Chondrocyte (in vitro differentiated cells): ENCODE data around the gene ZNF474. TPM values are rescaled to one million over a fixed set of nuclear protein-coding genes. Genes with fewer than 3 reads are reported as not detected.

ENCODE experiments used
- DNase-seq: peaks from one replicate; pipeline ENCODE4 v3.0.0; 2021; ENCODE audit warnings: mixed read lengths, low spot score
- H3K27ac Mint-ChIP-seq: one replicate; pipeline ENCODE4 v1.8.0; 2021; ENCODE audit warnings: mild to moderate bottlenecking, moderate library complexity, mixed read lengths; ENCODE audit not compliant: unreplicated experiment
- H3K27me3 Mint-ChIP-seq: 2 replicates; pipeline ENCODE4 v1.8.0; 2021; ENCODE audit warnings: low read depth, mixed read lengths
- H3K36me3 Mint-ChIP-seq: 2 replicates; pipeline ENCODE4 v1.8.0; 2021; ENCODE audit warnings: low read depth, mixed read lengths
- H3K4me1 Mint-ChIP-seq: 2 replicates; pipeline ENCODE4 v1.8.0; 2021; ENCODE audit warnings: low read depth, mild to moderate bottlenecking, mixed read lengths
- H3K4me3 Mint-ChIP-seq: one replicate; pipeline ENCODE4 v1.8.0; 2021; ENCODE audit warnings: mild to moderate bottlenecking, moderate library complexity, mixed read lengths; ENCODE audit not compliant: unreplicated experiment
- H3K9me3 Mint-ChIP-seq: 2 replicates; pipeline ENCODE4 v1.8.0; 2021; ENCODE audit warnings: low read depth, mixed read lengths
- total RNA-seq: library from RNA; stranded (reverse); gene quantifications from 3 replicates; pipeline ENCODE4 v1.2.1, GENCODE V29; 2021
- TF ChIP-seq, protein P1 (sequence below): fragments of 200-600 bp; sonication (generic); IDR thresholded peaks from 2 replicates; pipeline ENCODE4 v1.5.0; 2021; ENCODE audit warnings: antibody characterized with exemption, mild to moderate bottlenecking, moderate library complexity

The ZNF474 gene
- total RNA-seq, 1 donor from 2014 or later: 0.25 TPM

- no peaks in the 10 kb centered on the region for H3K27me3 Mint-ChIP-seq
- DNase-seq: no peak
- no peak overlapping the region for H3K27ac Mint-ChIP-seq
- H3K9me3 Mint-ChIP-seq: peaks cover 5% of the 10 kb centered on the region
- H3K4me3 Mint-ChIP-seq: no peak overlapping the region
- TF ChIP-seq, protein P1, sequence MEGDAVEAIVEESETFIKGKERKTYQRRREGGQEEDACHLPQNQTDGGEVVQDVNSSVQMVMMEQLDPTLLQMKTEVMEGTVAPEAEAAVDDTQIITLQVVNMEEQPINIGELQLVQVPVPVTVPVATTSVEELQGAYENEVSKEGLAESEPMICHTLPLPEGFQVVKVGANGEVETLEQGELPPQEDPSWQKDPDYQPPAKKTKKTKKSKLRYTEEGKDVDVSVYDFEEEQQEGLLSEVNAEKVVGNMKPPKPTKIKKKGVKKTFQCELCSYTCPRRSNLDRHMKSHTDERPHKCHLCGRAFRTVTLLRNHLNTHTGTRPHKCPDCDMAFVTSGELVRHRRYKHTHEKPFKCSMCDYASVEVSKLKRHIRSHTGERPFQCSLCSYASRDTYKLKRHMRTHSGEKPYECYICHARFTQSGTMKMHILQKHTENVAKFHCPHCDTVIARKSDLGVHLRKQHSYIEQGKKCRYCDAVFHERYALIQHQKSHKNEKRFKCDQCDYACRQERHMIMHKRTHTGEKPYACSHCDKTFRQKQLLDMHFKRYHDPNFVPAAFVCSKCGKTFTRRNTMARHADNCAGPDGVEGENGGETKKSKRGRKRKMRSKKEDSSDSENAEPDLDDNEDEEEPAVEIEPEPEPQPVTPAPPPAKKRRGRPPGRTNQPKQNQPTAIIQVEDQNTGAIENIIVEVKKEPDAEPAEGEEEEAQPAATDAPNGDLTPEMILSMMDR: no peak
- H3K4me1 Mint-ChIP-seq: peaks cover 21% of the 10 kb centered on the region
- H3K36me3 Mint-ChIP-seq: peaks cover 3% of the 10 kb centered on the region
Measured at GRCh38 chr5:122175091-122175490, 45.7 kb downstream of the ZNF474 start.

DNA sequence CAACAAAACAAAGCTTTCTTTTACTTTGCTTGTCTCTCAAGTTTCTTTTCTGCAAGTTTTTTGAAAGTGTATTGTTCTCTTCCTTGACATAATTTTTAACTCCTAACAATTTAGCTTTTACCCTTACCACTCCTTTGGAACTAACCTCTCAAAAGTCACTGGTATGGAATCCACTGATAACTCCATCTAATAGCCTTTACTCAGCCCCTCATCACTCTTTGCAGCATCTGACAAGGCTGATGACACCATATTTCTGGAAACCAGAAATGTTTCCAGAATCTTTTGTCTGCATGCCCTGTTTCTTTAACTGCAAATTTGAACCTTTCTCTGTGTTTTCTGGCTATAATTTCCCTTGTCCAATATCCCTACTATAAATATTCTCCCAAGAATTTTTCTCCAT is 46.5 kb downstream of the ZNF474 start:
- Mint-ChIP-seq H3K27ac (no peak overlapping the region), H3K9me3 (peaks cover 5% of the 10 kb centered on the region), H3K4me1 (peaks cover 21% of the 10 kb centered on the region), H3K36me3 (peaks cover 3% of the 10 kb centered on the region), H3K27me3 (no peaks in the 10 kb centered on the region), H3K4me3 (no peak overlapping the region)
- TF ChIP-seq, protein P1: no peak
- no peak for DNase-seq

DNA sequence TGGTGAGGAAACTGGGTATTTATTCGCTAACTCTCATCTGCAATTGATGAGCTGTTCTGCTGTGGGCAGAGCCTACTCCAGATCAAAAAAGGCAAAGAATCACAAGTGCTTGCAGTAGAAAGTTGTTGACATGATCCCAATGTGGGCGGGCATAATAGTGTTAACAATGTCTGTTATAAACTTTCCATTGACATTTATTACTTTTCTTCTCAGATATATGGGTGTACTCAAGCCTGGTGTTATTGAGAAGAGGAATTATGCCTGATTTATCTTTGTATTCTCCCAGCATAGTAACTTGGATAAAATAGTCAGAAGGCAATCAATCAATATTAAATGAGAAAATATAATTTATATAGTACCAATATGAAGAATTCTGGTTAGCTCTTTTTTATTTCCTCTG is 47.8 kb downstream of the ZNF474 start:
- peaks cover 5% of the 10 kb centered on the region for H3K9me3 Mint-ChIP-seq
- no peaks in the 10 kb centered on the region for H3K27me3 Mint-ChIP-seq
- H3K4me3 Mint-ChIP-seq: no peak overlapping the region
- H3K27ac Mint-ChIP-seq: no peak overlapping the region
- no peak for DNase-seq
- peaks cover 34% of the 10 kb centered on the region for H3K4me1 Mint-ChIP-seq
- H3K36me3 Mint-ChIP-seq: peaks cover 3% of the 10 kb centered on the region
- TF ChIP-seq, protein P1: no peak

DNA sequence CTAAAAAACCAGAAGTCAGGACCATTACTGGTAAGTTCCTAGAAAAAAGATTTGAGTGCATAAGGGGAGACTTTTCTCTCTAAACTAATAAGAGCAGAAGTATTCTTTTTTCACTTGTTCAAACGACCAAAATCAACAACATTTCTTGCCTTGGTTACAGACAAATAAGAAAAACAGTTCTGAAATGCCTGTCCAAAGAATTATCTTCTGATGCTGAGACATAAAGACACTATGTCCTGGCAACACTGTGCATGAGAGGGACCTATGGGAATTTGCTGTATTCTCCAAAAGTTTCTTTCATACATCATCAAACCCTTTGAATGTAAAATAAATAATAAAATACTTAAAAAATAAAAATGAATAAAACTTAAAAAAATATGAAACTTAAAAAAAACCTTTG is 50.4 kb downstream of the ZNF474 start:
- DNase-seq: no peak
- Mint-ChIP-seq H3K27me3 (no peaks in the 10 kb centered on the region), H3K4me3 (no peak overlapping the region), H3K9me3 (peaks cover 5% of the 10 kb centered on the region), H3K4me1 (peaks cover 51% of the 10 kb centered on the region), H3K27ac (peak overlapping the region; percentile 70), H3K36me3 (peaks cover 3% of the 10 kb centered on the region)
- TF ChIP-seq, protein P1: no peak

DNA sequence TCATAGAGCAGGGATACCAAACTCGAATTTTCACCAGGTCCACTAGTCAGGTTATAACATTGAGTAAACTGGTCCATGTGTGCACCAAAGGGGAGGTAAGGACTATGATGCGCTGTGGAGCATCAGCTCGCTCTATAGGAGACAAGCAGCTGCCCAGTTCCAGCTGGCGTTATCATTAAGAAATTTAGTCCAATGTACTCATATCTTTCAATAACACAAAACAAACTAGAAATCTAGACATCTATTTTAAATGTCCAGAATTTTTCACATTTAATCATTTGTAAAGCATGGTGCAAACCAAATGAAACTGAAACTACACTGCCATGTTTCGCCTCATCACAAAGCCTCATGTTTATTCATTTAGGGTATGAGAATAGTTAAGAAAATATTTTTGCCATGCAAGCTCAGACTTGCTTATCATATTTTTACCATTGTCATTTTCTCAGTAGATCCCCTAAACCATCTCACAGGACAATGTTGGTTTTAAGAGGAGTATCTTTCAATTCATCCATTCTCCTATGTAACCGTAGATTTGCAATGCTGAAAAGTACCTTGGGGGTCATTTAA is 50.9 kb downstream of the ZNF474 start:
- Mint-ChIP-seq H3K9me3 (peaks cover 5% of the 10 kb centered on the region), H3K27me3 (no peaks in the 10 kb centered on the region), H3K4me3 (no peak overlapping the region), H3K36me3 (peaks cover 3% of the 10 kb centered on the region), H3K27ac (peak overlapping the region; percentile 88), H3K4me1 (peaks cover 51% of the 10 kb centered on the region)
- TF ChIP-seq, protein P1: no peak
- no peak for DNase-seq
